MG63 (cell line): ENCODE data around the gene COL5A1. TPM values are rescaled to one million over a fixed set of nuclear protein-coding genes. Genes with fewer than 3 reads are reported as not detected.

Experiments
- DNase-seq: peaks from one replicate; pipeline ENCODE4 v3.0.0-alpha.2; 2020
- H3K27me3 ChIP-seq: fragments of 250-450 bp; sonication (Bioruptor Pico); 2 replicates; pipeline ENCODE4 v1.5.1; 2020; ENCODE audit warnings: mild to moderate bottlenecking, moderate library complexity
- H3K36me3 ChIP-seq: fragments of 250-450 bp; sonication (Bioruptor Pico); 2 replicates; pipeline ENCODE4 v1.5.1; 2020; ENCODE audit warnings: mild to moderate bottlenecking, moderate library complexity
- H3K4me3 ChIP-seq: fragments of 250-450 bp; sonication (Bioruptor Pico); 2 replicates; pipeline ENCODE4 v1.5.1; 2020; ENCODE audit warnings: mild to moderate bottlenecking, moderate library complexity
- H3K9me3 ChIP-seq: fragments of 250-450 bp; sonication (Bioruptor Pico); 2 replicates; pipeline ENCODE4 v1.5.1; 2020; ENCODE audit warnings: mild to moderate bottlenecking, moderate library complexity
- total RNA-seq: library from RNA; depleted of rRNA; stranded (reverse); fragments of >200 nt; shearing (Covaris generic); gene quantifications from 2 replicates; pipeline ENCODE4 v1.2.3, GENCODE V29; 2014; ENCODE audit warnings: low replicate concordance; rRNA removed

The COL5A1 gene
- total RNA-seq, 1 experiment from 2014 or later = 92.0 TPM

GRCh38 chr9:134890155-134890495, 248.5 kb downstream of the COL5A1 start:
- no peak for DNase-seq
- Histone ChIP-seq H3K36me3 (no peaks in the 10 kb centered on the region), H3K27me3 (no peaks in the 10 kb centered on the region), H3K9me3 (peaks cover 11% of the 10 kb centered on the region), H3K4me3 (no peak overlapping the region)

- peaks cover 11% of the 10 kb centered on the region for H3K9me3 ChIP-seq
These were observed 249.4 kb downstream of the COL5A1 start for GRCh38 chr9:134891053-134891452.

GRCh38 chr9:134891713-134892112, 250.1 kb downstream of the COL5A1 start:
- no peak for DNase-seq
- H3K36me3 ChIP-seq = no peaks in the 10 kb centered on the region
- H3K9me3 ChIP-seq = peaks cover 11% of the 10 kb centered on the region
- no peaks in the 10 kb centered on the region for H3K27me3 ChIP-seq
- no peak overlapping the region for H3K4me3 ChIP-seq

More at GRCh38 chr9:134891053-134891452, 249.4 kb downstream of the COL5A1 start:
- no peaks in the 10 kb centered on the region for H3K27me3 ChIP-seq
- H3K36me3 ChIP-seq = no peaks in the 10 kb centered on the region
- no peak overlapping the region for H3K4me3 ChIP-seq
- DNase-seq = peak; percentile 24

GRCh38 chr9:134892221-134892620, 250.6 kb downstream of the COL5A1 start:
- H3K27me3 ChIP-seq = no peaks in the 10 kb centered on the region
- H3K4me3 ChIP-seq = no peak overlapping the region
- H3K9me3 ChIP-seq = peaks cover 11% of the 10 kb centered on the region
- no peak for DNase-seq
- H3K36me3 ChIP-seq = no peaks in the 10 kb centered on the region

GRCh38 chr9:134892820-134893420, 251.3 kb downstream of the COL5A1 start:
- DNase-seq = no peak
- H3K27me3 ChIP-seq = no peaks in the 10 kb centered on the region
- no peaks in the 10 kb centered on the region for H3K36me3 ChIP-seq
- H3K4me3 ChIP-seq = no peak overlapping the region
- H3K9me3 ChIP-seq = peaks cover 11% of the 10 kb centered on the region

Other genes with a start within 250 kb of the COL5A1 start
- gene FCN2, start 239.0 kb downstream of the COL5A1 start, total RNA-seq = not detected in 2 replicates